Measurements from ENCODE around the gene ACVR1C.
"Not testable (repeated sequence)": the region's sequence is repeated elsewhere in the genome, so short reads cannot be mapped to it uniquely, and the experiment has no call there.

- not testable (repeated sequence) for TF ChIP-seq CTCF (IDR thresholded peaks at IDR 0.05; ENCODE audit: insufficient read depth, low read depth, low read length); EZH2 (IDR thresholded peaks at IDR 0.05; ENCODE audit: insufficient read depth, low read length)
These were observed 113.7 kb downstream of the ACVR1C start for GRCh38 chr2:157514966-157515365.
